ENCODE results near the gene DTX4. TPM values are rescaled to one million over a fixed set of nuclear protein-coding genes. Genes with fewer than 3 reads are reported as not detected.

Gene DTX4
- under 0.01 TPM in 2 replicates for total RNA-seq

DNA sequence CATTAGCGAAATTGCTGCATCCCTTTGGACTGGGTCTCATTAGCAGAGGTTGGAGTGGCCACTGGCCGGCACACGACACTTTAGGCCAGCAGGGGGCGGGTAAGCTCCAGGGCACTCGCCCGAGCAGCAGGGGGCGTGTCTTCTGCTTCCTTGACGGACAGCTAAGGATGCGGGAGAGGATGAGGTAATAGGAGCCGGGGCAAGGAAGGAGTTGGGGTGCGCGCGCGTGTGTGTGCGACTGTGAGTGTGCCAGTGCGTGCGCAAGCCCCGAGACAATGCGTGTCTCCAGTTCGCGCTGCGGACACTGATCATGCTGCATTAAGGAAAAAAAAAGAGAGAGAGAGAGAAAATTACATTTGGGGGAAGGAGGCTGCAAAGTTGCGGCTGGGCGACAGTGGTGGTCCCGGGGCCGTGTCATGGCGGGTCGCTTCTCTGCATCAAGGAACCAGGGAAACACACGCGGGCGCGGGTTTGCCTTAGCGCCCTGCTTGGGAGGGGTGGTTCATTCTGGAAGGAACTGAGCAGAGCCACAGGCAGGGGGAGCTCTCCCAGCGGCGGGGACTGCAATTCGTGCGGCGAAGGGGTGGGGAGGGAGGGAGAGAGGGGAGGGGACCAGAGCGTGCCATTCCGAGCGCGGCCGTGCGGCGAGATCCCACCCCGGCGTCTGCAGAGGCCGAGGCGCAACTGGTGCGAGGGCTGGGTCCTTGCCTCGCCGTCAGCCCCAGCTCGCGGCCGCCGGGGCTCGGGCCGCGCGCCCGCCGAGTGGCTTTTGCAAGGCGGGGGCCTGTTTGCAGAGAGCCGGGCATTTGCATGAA is at the start of gene DTX4:
Gene DTX4, plus strand, starts transcription at position 625 of the 815 bp plus-strand sequence. CDS start 464 bp downstream, outside the sequence.

DNA sequence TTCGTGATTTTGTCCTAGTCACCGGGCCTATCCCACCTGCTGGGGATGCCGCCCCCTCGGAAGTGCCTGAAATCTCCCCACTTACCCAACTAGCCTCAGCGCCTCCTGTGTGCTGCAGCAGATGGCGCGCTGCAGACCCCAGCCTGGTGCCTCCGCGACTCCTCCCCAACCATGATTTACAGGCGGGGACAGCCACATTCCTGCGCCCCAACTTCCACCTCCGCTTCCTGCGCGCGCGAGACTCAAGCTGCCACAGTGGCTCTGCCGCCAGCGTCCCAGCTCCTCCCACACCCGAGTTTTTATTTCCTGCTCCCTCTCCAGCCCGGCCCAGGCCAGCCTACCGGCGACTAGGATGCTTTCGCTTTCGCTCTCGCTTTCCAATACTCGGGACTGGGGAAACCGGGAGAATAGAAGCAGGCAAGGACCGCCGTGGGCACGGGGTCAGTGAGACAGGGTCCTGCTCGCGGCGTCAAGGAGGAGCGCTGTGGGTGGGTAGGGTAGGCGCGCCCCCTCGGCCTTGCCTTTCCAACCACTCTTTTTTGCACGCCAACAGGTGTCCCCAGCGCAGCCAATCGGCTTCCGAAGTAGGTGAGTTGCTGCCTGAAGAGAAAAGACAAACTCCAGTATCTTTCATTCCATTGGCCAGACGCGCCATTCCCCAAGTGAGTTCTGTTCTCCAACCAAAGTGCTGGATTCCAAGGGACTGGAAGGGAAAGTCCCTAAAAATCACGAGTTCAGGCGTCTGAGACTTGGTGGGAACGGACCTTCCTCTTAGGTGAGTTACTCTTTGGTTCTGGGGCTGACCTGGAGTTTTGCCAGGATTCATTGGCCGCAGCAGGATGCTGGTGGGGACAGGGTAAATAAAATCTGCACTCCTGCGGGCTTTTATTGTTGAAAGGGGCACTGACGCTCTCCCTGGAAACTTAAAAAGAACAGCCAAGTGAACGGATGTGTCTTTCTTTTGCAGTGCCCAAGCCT is 29.1 kb upstream of the DTX4 start, which contains the start of gene FAM111A:
Gene FAM111A, plus strand, starts transcription at position 327 of the 978 bp plus-strand sequence. CDS start 6,017 bp downstream, outside the sequence.

DNA sequence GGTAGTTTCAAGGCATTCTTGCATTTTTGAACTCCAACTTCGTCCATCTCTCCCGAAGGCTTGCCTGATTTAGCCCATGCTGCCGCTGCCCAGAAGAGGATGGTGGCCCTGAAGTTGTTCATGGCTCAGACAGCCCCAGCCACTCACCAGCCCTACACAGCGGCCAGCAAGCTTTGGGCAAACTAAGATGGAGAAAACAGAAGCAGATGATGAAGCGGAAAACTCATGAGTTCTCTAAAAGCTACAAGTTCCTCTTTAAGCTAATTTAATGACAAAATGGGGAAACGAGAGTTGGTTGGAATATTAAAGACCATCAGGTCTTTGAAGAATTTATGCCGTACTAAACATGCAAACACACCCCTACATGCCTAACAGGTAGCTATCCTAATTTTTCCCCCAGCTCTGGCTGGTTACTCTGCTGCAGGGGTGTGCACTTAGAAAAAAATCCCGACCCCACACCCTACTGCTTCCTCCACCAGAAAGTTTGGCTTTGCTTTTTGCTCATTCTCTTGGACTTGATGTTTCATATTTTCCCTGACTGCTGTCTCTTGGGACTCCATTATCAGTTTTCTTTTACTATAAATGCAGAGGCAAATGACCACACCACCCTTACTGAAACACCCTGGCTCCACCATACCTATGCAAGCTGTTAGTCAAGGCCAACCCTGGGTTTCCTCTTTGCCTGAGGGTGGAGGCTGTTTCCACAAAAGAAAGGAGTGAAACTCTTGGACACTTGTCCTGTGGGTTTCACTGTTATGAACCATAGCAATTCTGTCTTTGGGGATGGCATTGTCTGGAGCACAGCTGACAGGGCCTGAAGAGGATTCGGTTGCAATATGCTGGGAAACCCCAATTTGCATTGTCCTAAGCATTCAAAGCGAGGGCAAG is 41.1 kb downstream of the DTX4 start, which contains the start of gene MPEG1:
Gene MPEG1, minus strand, starts transcription at position 184 of the 888 bp plus-strand sequence. Its CDS starts 62 bp downstream, at position 122.

Other genes starting within 250 kb of the DTX4 start
- gene GLYATL1, start 232.6 kb upstream of the DTX4 start, total RNA-seq, result not detected in 2 replicates
- not detected in 2 replicates for gene GLYATL1B, start 85.8 kb upstream of the DTX4 start, total RNA-seq
- gene FAM111B, start 64.9 kb upstream of the DTX4 start, total RNA-seq, result 15.6 and 26.0 TPM in 2 replicates
- 37.4 and 78.9 TPM in 2 replicates for gene FAM111A, start 29.3 kb upstream of the DTX4 start, total RNA-seq
- gene MPEG1, start 40.8 kb downstream of the DTX4 start, total RNA-seq, result not detected in 2 replicates
- gene OR5AN1, start 186.8 kb downstream of the DTX4 start, total RNA-seq, result not detected in 2 replicates

Measured in epithelial cell of umbilical artery (primary cell).